HCT116 (cell line): Measurements from ENCODE around the gene DLX2.

Experiments used
- CEBPB ChIP-seq: IDR thresholded peaks from 2 replicates; pipeline ENCODE4 v1.6.1; 2012; ENCODE audit warnings: low read depth
- CTCF ChIP-seq, 3 experiments: fragments of 200-600 bp in 1 of 3; sonication (generic) in 1 of 3; IDR thresholded peaks in 2 of 3; conservative IDR thresholded peaks in 1 of 3; 2 replicates each; pipeline ENCODE4 v1.5.1; 2012 to 2017; ENCODE audit warnings: low read depth in 2 of 3, low read length in 2 of 3, antibody characterized with exemption in 1 of 3, borderline replicate concordance in 1 of 3, control low read depth in 1 of 3, mild to moderate bottlenecking in 1 of 3, mixed read lengths in 1 of 3, mixed run types in 1 of 3, moderate library complexity in 1 of 3; ENCODE audit not compliant: insufficient read depth in 1 of 3
- EGR1 ChIP-seq: IDR thresholded peaks from 2 replicates; pipeline ENCODE4 v1.6.1; 2012; ENCODE audit warnings: low read depth
- POLR2A ChIP-seq: IDR thresholded peaks from 2 replicates; pipeline ENCODE4 v1.7.0; 2011; ENCODE audit warnings: borderline replicate concordance; ENCODE audit not compliant: insufficient read depth, insufficient read length; ENCODE audit errors: extremely low read depth
- SIN3A ChIP-seq: IDR thresholded peaks from 2 replicates; pipeline ENCODE4 v1.6.1; 2012; ENCODE audit warnings: low read depth
- YY1 ChIP-seq: IDR thresholded peaks from 2 replicates; pipeline ENCODE4 v1.6.1; 2011; ENCODE audit warnings: low read length, low read depth, moderate library complexity, mild to moderate bottlenecking; ENCODE audit not compliant: insufficient replicate concordance; ENCODE audit errors: extremely low read depth
- TF ChIP-seq, protein P1 (sequence below): IDR thresholded peaks from 2 replicates; pipeline ENCODE4 v1.6.1; 2011; ENCODE audit warnings: mild to moderate bottlenecking, low read length, moderate library complexity; ENCODE audit not compliant: insufficient replicate concordance; ENCODE audit errors: extremely low read depth

GRCh38 chr2:172072706-172073105 is 30.0 kb downstream of the DLX2 start:
- TF ChIP-seq POLR2A (no peak), CTCF (IDR thresholded peaks at IDR 0.05 in 2 of 3, conservative IDR thresholded peaks at IDR 0.05 in 1 of 3; ENCODE audit: borderline replicate concordance in 1 of 3, insufficient read depth in 1 of 3, low read depth in 2 of 3, low read length in 2 of 3) (no peak), CEBPB (no peak), EGR1 (no peak), YY1 (no peak), SIN3A (no peak)
- TF ChIP-seq, protein P1, sequence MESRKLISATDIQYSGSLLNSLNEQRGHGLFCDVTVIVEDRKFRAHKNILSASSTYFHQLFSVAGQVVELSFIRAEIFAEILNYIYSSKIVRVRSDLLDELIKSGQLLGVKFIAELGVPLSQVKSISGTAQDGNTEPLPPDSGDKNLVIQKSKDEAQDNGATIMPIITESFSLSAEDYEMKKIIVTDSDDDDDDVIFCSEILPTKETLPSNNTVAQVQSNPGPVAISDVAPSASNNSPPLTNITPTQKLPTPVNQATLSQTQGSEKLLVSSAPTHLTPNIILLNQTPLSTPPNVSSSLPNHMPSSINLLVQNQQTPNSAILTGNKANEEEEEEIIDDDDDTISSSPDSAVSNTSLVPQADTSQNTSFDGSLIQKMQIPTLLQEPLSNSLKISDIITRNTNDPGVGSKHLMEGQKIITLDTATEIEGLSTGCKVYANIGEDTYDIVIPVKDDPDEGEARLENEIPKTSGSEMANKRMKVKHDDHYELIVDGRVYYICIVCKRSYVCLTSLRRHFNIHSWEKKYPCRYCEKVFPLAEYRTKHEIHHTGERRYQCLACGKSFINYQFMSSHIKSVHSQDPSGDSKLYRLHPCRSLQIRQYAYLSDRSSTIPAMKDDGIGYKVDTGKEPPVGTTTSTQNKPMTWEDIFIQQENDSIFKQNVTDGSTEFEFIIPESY = no peak
